K562 (cell line): Measurements from ENCODE around the gene STK11. TPM values are rescaled to one million over a fixed set of nuclear protein-coding genes. Genes with fewer than 3 reads are reported as not detected.

Experiments
- CCNT2 ChIP-seq: IDR thresholded peaks from 2 replicates; pipeline ENCODE4 v1.6.1; 2011; ENCODE audit warnings: borderline replicate concordance, low read depth, mild to moderate bottlenecking, moderate library complexity, mixed read lengths, low read length; ENCODE audit not compliant: insufficient read length; ENCODE audit errors: extremely low read depth
- EGR1 ChIP-seq: fragments of 450-650 bp; conservative IDR thresholded peaks from 2 replicates; pipeline ENCODE4 v1.6.1; 2017; ENCODE audit warnings: mild to moderate bottlenecking
- ELF4 ChIP-seq: fragments of 450-650 bp; formaldehyde crosslinking; IDR thresholded peaks from 2 replicates; pipeline ENCODE4 v1.4.0; 2022; ENCODE audit warnings: missing genetic modification characterization
- ETV6 ChIP-seq, 3 experiments: fragments of 150-350 bp in 1 of 3; sonication (generic) in 1 of 3; formaldehyde crosslinking in 1 of 3; IDR thresholded peaks; 2 replicates each; pipeline versions ENCODE4 v1.6.1 to v1.8.0; 2014 to 2022; ENCODE audit warnings: borderline replicate concordance in 2 of 3, low read depth in 2 of 3, antibody characterized with exemption in 1 of 3, low read length in 1 of 3, mild to moderate bottlenecking in 1 of 3, missing genetic modification reagents in 1 of 3
- HEY1 ChIP-seq: fragments of 250-450 bp; sonication (Bioruptor Pico); IDR thresholded peaks from 2 replicates; pipeline ENCODE4 v1.5.0; 2020; ENCODE audit warnings: mild to moderate bottlenecking, moderate library complexity, borderline replicate concordance
- ILK ChIP-seq: fragments of 450-650 bp; IDR thresholded peaks from 2 replicates; pipeline ENCODE4 v1.6.1; 2016; ENCODE audit warnings: missing genetic modification characterization, low read depth, mild to moderate bottlenecking, missing compliant biosample characterization, moderate library complexity, borderline replicate concordance
- KAT8 ChIP-seq: fragments of 450-650 bp; IDR thresholded peaks from 2 replicates; pipeline ENCODE4 v1.6.1; 2016; ENCODE audit warnings: low read depth, mild to moderate bottlenecking
- KDM2B ChIP-seq: fragments of 250-450 bp; sonication (Bioruptor Pico); IDR thresholded peaks from 2 replicates; pipeline ENCODE4 v1.8.0; 2021; ENCODE audit warnings: mild to moderate bottlenecking, moderate library complexity
- POLR2A ChIP-seq: fragments of 450-650 bp; conservative IDR thresholded peaks from 2 replicates; pipeline ENCODE4 v1.6.1; 2016
- POLR2B ChIP-seq: fragments of 450-650 bp; IDR thresholded peaks from 2 replicates; pipeline ENCODE4 v1.6.1; 2018; ENCODE audit warnings: low read depth; ENCODE audit not compliant: partially characterized antibody
- SMARCE1 ChIP-seq: fragments of 450-650 bp; IDR thresholded peaks from 2 replicates; pipeline ENCODE4 v1.7.1; 2016; ENCODE audit warnings: mild to moderate bottlenecking
- SRSF1 ChIP-seq: fragments of 200-400 bp; formaldehyde crosslinking; IDR thresholded peaks from 2 replicates; pipeline ENCODE4 v1.6.1; 2017; ENCODE audit warnings: mild to moderate bottlenecking, low read depth, low read length, moderate library complexity
- ZNF165 ChIP-seq: fragments of 250-450 bp; sonication (Bioruptor Pico); IDR thresholded peaks from 2 replicates; pipeline ENCODE4 v1.4.0; 2020; ENCODE audit warnings: borderline replicate concordance
- ZNF184 ChIP-seq: sonication (generic); formaldehyde crosslinking; IDR thresholded peaks from 2 replicates; pipeline ENCODE4 v1.5.0; 2020; ENCODE audit warnings: missing genetic modification reagents
- polyA plus RNA-seq, 8 experiments: library from polyadenylated mRNA; depleted of rRNA in 4 of 8; stranded (reverse) in 5 of 8; unstranded in 3 of 8; fragments of >200 nt; fragmentation: Nextera tagmentation in 2 of 8; fragmentation: Illumina TruSeq in 1 of 8; extraction: Ambion mirVana in 2 of 8; extraction: Trizol in 1 of 8; gene quantifications; 2 replicates each; pipeline versions ENCODE4 v1.2.1 to v1.2.3, GENCODE V29; 2011 to 2014; ENCODE audit warnings: inconsistent platforms in 1 of 8, missing spikeins in 1 of 8
- total RNA-seq, 7 experiments: library from RNA; depleted of rRNA in 6 of 7; stranded (reverse); fragments of >200 nt in 6 of 7; fragmentation: Illumina TruSeq in 2 of 7; extraction: Trizol in 2 of 7; gene quantifications; 2 replicates each; pipeline versions ENCODE4 v1.2.1 to v1.2.3, GENCODE V29; 2011 to 2021; ENCODE audit warnings: low replicate concordance in 1 of 7
- TF ChIP-seq, protein P1 (sequence below): IDR thresholded peaks from 2 replicates; pipeline ENCODE4 v1.6.1; 2011; ENCODE audit warnings: borderline replicate concordance, low read depth, mild to moderate bottlenecking, moderate library complexity, low read length; ENCODE audit not compliant: insufficient read depth, poor library complexity, severe bottlenecking
- TF ChIP-seq, protein P2 (sequence below): sonication (generic); formaldehyde crosslinking; IDR thresholded peaks from 2 replicates; pipeline ENCODE4 v1.8.1; 2023; ENCODE audit warnings: mild to moderate bottlenecking, missing genetic modification reagents
- TF ChIP-seq, protein P3 (sequence below): sonication (generic); formaldehyde crosslinking; IDR thresholded peaks from 2 replicates; pipeline ENCODE4 v1.8.0; 2022; ENCODE audit warnings: missing genetic modification reagents, mild to moderate bottlenecking, moderate library complexity, borderline replicate concordance
- TF ChIP-seq, protein P4 (sequence below): fragments of 450-650 bp; formaldehyde crosslinking; IDR thresholded peaks from 2 replicates; pipeline ENCODE4 v1.4.0; 2020; ENCODE audit warnings: mild to moderate bottlenecking, moderate library complexity

The STK11 gene
- total and polyA plus RNA-seq, 9 of the 15 experiments (the other 6 are each of a cell fraction or from before 2014, with no cell fraction given): 0.15 to 96.5 (median 31.7) TPM

DNA sequence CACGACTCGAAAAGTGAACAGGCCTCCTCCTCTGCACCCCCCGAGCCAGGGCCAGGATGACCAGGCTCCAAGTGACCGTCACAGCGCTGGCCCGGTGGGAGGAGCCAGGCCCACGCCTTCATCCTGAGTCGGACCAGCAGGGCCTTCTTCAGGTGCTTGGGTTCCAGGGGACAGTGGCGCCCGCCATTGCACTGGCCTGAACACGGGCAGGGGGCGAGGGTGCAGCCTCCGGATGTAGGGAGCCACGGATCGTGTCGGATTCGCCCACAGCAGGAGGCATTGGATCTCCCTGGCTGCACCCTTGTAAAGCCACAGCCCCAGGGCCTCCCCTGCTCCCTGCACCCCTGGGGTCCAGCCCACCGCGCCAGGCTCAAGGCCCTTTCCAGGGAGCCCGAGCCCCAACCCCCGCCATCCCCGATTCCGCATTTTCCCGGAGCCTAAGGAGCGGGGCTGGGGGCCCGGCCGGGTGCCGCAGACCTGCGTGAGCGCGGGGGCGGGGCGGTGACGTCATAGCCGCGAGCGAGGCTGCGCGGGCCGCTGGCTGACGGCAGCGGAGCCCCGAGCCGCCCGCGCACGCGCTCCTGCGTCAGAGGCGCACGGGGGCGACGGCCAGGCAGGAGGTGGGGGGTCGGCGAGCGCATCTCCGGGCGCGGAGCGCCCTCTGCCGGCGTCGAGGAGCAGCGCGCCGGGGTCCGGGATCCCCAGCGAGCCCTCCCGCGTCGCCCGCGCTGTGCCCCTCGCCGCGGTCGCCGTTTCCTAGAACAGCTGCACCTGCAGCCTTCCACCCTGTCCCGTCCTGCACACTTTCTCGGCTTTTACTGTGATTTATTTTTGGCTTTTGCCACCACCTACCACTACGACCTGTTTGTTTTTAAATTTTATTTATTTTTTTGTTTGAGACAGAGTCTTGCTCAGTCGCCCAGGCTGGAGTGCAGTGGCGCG is 34.5 kb downstream of the STK11 start (continued):
- TF ChIP-seq HEY1 (CRISPR knock-in tag) (no peak), ELF4 (CRISPR knock-in tag) (0 out of 2 replicates have a peak, but pooled peaks have one; percentile 23), CCNT2 (peak; percentile 95), POLR2A (0 out of 2 replicates have a peak, but pooled peaks have one; percentile 45), SRSF1 (no peak), POLR2B (peak; percentile 22), ZNF165 (CRISPR knock-in tag) (peak; percentile 74; the same call in 1 of the 2 replicates), EGR1 (peak; percentile 86), KDM2B (CRISPR knock-in tag) (no peak), ILK (tag) (no peak), ZNF184 (CRISPR knock-in tag) (no peak), KAT8 (no peak), SMARCE1 (peak; percentile 30; the same call in 1 of the 2 replicates), ETV6 (IDR thresholded peaks at IDR 0.05; ENCODE audit: borderline replicate concordance in 1 of 2, low read depth in 2 of 2, low read length in 1 of 2) (0 out of 4 replicates have a peak, but pooled peaks of 1 of the 2 experiments have one; percentile 39), ETV6 (CRISPR knock-in tag; IDR thresholded peaks at IDR 0.05; ENCODE audit: borderline replicate concordance) (no peak)
- TF ChIP-seq, protein P1, sequence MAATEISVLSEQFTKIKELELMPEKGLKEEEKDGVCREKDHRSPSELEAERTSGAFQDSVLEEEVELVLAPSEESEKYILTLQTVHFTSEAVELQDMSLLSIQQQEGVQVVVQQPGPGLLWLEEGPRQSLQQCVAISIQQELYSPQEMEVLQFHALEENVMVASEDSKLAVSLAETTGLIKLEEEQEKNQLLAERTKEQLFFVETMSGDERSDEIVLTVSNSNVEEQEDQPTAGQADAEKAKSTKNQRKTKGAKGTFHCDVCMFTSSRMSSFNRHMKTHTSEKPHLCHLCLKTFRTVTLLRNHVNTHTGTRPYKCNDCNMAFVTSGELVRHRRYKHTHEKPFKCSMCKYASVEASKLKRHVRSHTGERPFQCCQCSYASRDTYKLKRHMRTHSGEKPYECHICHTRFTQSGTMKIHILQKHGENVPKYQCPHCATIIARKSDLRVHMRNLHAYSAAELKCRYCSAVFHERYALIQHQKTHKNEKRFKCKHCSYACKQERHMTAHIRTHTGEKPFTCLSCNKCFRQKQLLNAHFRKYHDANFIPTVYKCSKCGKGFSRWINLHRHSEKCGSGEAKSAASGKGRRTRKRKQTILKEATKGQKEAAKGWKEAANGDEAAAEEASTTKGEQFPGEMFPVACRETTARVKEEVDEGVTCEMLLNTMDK: peak; percentile 67
- TF ChIP-seq, protein P2, sequence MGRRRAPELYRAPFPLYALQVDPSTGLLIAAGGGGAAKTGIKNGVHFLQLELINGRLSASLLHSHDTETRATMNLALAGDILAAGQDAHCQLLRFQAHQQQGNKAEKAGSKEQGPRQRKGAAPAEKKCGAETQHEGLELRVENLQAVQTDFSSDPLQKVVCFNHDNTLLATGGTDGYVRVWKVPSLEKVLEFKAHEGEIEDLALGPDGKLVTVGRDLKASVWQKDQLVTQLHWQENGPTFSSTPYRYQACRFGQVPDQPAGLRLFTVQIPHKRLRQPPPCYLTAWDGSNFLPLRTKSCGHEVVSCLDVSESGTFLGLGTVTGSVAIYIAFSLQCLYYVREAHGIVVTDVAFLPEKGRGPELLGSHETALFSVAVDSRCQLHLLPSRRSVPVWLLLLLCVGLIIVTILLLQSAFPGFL (CRISPR knock-in tag): no peak
- TF ChIP-seq, protein P3, sequence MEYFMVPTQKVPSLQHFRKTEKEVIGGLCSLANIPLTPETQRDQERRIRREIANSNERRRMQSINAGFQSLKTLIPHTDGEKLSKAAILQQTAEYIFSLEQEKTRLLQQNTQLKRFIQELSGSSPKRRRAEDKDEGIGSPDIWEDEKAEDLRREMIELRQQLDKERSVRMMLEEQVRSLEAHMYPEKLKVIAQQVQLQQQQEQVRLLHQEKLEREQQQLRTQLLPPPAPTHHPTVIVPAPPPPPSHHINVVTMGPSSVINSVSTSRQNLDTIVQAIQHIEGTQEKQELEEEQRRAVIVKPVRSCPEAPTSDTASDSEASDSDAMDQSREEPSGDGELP (CRISPR knock-in tag): 0 out of 2 replicates have a peak, but pooled peaks have one; percentile 9
- TF ChIP-seq, protein P4, sequence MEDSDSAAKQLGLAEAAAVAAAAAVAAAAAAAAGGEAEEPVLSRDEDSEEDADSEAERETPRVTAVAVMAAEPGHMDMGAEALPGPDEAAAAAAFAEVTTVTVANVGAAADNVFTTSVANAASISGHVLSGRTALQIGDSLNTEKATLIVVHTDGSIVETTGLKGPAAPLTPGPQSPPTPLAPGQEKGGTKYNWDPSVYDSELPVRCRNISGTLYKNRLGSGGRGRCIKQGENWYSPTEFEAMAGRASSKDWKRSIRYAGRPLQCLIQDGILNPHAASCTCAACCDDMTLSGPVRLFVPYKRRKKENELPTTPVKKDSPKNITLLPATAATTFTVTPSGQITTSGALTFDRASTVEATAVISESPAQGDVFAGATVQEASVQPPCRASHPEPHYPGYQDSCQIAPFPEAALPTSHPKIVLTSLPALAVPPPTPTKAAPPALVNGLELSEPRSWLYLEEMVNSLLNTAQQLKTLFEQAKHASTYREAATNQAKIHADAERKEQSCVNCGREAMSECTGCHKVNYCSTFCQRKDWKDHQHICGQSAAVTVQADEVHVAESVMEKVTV (CRISPR knock-in tag): peak; percentile 79
